HepG2 (cell line): ENCODE data around the gene KANSL3. TPM values are rescaled to one million over a fixed set of nuclear protein-coding genes. Genes with fewer than 3 reads are reported as not detected.
A peak's percentile ranks its signal among the peaks of the same experiment; 100 is the strongest.

Source experiments
- ATM ChIP-seq: fragments of 450-650 bp; IDR thresholded peaks from 2 replicates; pipeline ENCODE4 v1.7.1; 2017; ENCODE audit warnings: mild to moderate bottlenecking, borderline replicate concordance
- CCDC6 ChIP-seq: sonication (generic); formaldehyde crosslinking; IDR thresholded peaks from 2 replicates; pipeline ENCODE4 v1.8.1; 2022; ENCODE audit warnings: mild to moderate bottlenecking, missing genetic modification reagents, moderate library complexity
- EEA1 ChIP-seq: sonication (generic); formaldehyde crosslinking; IDR thresholded peaks from 2 replicates; pipeline ENCODE4 v1.5.1; 2020; ENCODE audit warnings: mild to moderate bottlenecking, missing genetic modification reagents, borderline replicate concordance
- FOXM1 ChIP-seq: sonication (generic); formaldehyde crosslinking; IDR thresholded peaks from 2 replicates; pipeline ENCODE4 v1.5.0; 2020; ENCODE audit warnings: missing genetic modification reagents
- HNF4G ChIP-seq, 2 experiments: sonication (generic) in 1 of 2; formaldehyde crosslinking in 1 of 2; IDR thresholded peaks; 2 replicates each; pipeline versions ENCODE4 v1.4.0 to v1.6.1; 2011 to 2020; ENCODE audit warnings: borderline replicate concordance in 2 of 2, low read depth in 2 of 2, mild to moderate bottlenecking in 2 of 2, low read length in 1 of 2, missing genetic modification reagents in 1 of 2, moderate library complexity in 1 of 2
- LRRFIP1 ChIP-seq: sonication (generic); formaldehyde crosslinking; conservative IDR thresholded peaks from 2 replicates; pipeline ENCODE4 v1.4.0; 2020; ENCODE audit warnings: missing genetic modification reagents
- NCOA5 ChIP-seq: sonication (generic); formaldehyde crosslinking; IDR thresholded peaks from 2 replicates; pipeline ENCODE4 v1.4.0; 2020; ENCODE audit warnings: missing genetic modification reagents
- NFKB2 ChIP-seq: sonication (generic); formaldehyde crosslinking; IDR thresholded peaks from 2 replicates; pipeline ENCODE4 v1.4.0; 2020; ENCODE audit warnings: missing genetic modification reagents, borderline replicate concordance
- PRDM4 ChIP-seq: sonication (generic); formaldehyde crosslinking; IDR thresholded peaks from 2 replicates; pipeline ENCODE4 v1.9.0; 2021; ENCODE audit warnings: missing genetic modification reagents, borderline replicate concordance
- SRSF1 ChIP-seq: fragments of 200-400 bp; formaldehyde crosslinking; optimal IDR thresholded peaks from 2 replicates; pipeline ENCODE3; 2017; ENCODE audit warnings: mild to moderate bottlenecking, low read depth, low read length, moderate library complexity
- TBX2 ChIP-seq: sonication (generic); formaldehyde crosslinking; IDR thresholded peaks from 2 replicates; pipeline ENCODE4 v1.5.0; 2020; ENCODE audit warnings: missing genetic modification reagents, mild to moderate bottlenecking, borderline replicate concordance
- THYN1 ChIP-seq: sonication (generic); formaldehyde crosslinking; IDR thresholded peaks from 2 replicates; pipeline ENCODE4 v1.8.1; 2023; ENCODE audit warnings: low read depth, mild to moderate bottlenecking, moderate library complexity, missing genetic modification reagents, borderline replicate concordance
- XBP1 ChIP-seq: sonication (generic); formaldehyde crosslinking; IDR thresholded peaks from 2 replicates; pipeline ENCODE4 v1.5.0; 2020; ENCODE audit warnings: missing genetic modification reagents
- ZEB1 ChIP-seq: IDR thresholded peaks from 2 replicates; pipeline ENCODE4 v1.6.1; 2012; ENCODE audit warnings: mild to moderate bottlenecking, low read depth, inconsistent platforms; ENCODE audit not compliant: insufficient replicate concordance
- ZFAT ChIP-seq: sonication (generic); formaldehyde crosslinking; conservative IDR thresholded peaks from 2 replicates; pipeline ENCODE4 v1.8.1; 2023; ENCODE audit warnings: missing genetic modification reagents, inconsistent platforms
- ZFP82 ChIP-seq: sonication (generic); formaldehyde crosslinking; IDR thresholded peaks from 2 replicates; pipeline ENCODE4 v1.5.1; 2020; ENCODE audit warnings: mild to moderate bottlenecking, missing genetic modification reagents, borderline replicate concordance
- ZNF274 ChIP-seq: sonication (generic); formaldehyde crosslinking; IDR thresholded peaks from 2 replicates; pipeline ENCODE4 v1.5.1; 2020; ENCODE audit warnings: mild to moderate bottlenecking, missing genetic modification reagents
- ZNF33A ChIP-seq: sonication (generic); formaldehyde crosslinking; IDR thresholded peaks from 2 replicates; pipeline ENCODE4 v1.5.1; 2020; ENCODE audit warnings: missing genetic modification reagents, mild to moderate bottlenecking, moderate library complexity, borderline replicate concordance
- ZNF367 ChIP-seq: sonication (generic); formaldehyde crosslinking; IDR thresholded peaks from 2 replicates; pipeline ENCODE4 v1.4.0; 2020; ENCODE audit warnings: missing genetic modification reagents, borderline replicate concordance
- ZNF431 ChIP-seq: sonication (generic); formaldehyde crosslinking; IDR thresholded peaks from 2 replicates; pipeline ENCODE4 v1.9.0; 2022; ENCODE audit warnings: missing genetic modification reagents, low read depth, mild to moderate bottlenecking, borderline replicate concordance
- ZNF564 ChIP-seq: sonication (generic); formaldehyde crosslinking; IDR thresholded peaks from 2 replicates; pipeline ENCODE4 v1.8.1; 2023; ENCODE audit warnings: mild to moderate bottlenecking, missing genetic modification reagents
- ZNF709 ChIP-seq: sonication (generic); formaldehyde crosslinking; IDR thresholded peaks from 2 replicates; pipeline ENCODE4 v1.5.0; 2020; ENCODE audit warnings: mild to moderate bottlenecking, missing genetic modification reagents
- ZNF773 ChIP-seq: sonication (generic); formaldehyde crosslinking; IDR thresholded peaks from 2 replicates; pipeline ENCODE4 v1.4.0; 2020; ENCODE audit warnings: missing genetic modification reagents, borderline replicate concordance
- polyA plus RNA-seq, 8 experiments: library from polyadenylated mRNA; depleted of rRNA in 3 of 8; stranded (reverse) in 7 of 8; unstranded in 1 of 8; fragments of >200 nt; fragmentation: Illumina TruSeq in 4 of 8; extraction: Trizol in 4 of 8; gene quantifications; 2 replicates each; pipeline versions ENCODE4 v1.2.1 to v1.2.3, GENCODE V29; 2011 to 2016; ENCODE audit warnings: low read depth in 4 of 8, missing spikeins in 1 of 8, mixed read lengths in 1 of 8; ENCODE audit not compliant: insufficient read depth in 1 of 8
- total RNA-seq, 5 experiments: library from RNA; depleted of rRNA; stranded (reverse); fragments of >200 nt; fragmentation: Illumina TruSeq; extraction: Trizol; gene quantifications; 2 replicates each; pipeline ENCODE4 v1.2.3, GENCODE V29; 2016; ENCODE audit warnings: low read depth in 1 of 5

KANSL3 gene
- total and polyA plus RNA-seq, 2 of the 13 experiments (the other 11 are each of a cell fraction or from before 2014, with no cell fraction given) = 20.8 to 37.3 TPM

- TF ChIP-seq ZNF709 (CRISPR knock-in tag) = peak; percentile 86
- no peak; the same call in 1 of the 2 replicates for TF ChIP-seq EEA1 (CRISPR knock-in tag)
- peak; percentile 76; the same call in 1 of the 2 replicates for TF ChIP-seq ZNF773 (CRISPR knock-in tag)
- TF ChIP-seq ZFP82 = no peak
- no peak for TF ChIP-seq XBP1 (CRISPR knock-in tag)
- TF ChIP-seq ZNF33A = no peak
- peak; percentile 99 for TF ChIP-seq CCDC6 (CRISPR knock-in tag)
- TF ChIP-seq ZEB1 = peak; percentile 69
- peak; percentile 71 for TF ChIP-seq HNF4G (IDR thresholded peaks at IDR 0.05; ENCODE audit: borderline replicate concordance, low read depth, low read length)
- peak; percentile 95 for TF ChIP-seq HNF4G (CRISPR knock-in tag; IDR thresholded peaks at IDR 0.05; ENCODE audit: borderline replicate concordance, low read depth)
- no peak; the same call in 1 of the 2 replicates for TF ChIP-seq THYN1
- 0 out of 2 replicates have a peak, but pooled peaks have one; percentile 78 for TF ChIP-seq ZNF367 (CRISPR knock-in tag)
- TF ChIP-seq ATM = no peak
- no peak for TF ChIP-seq LRRFIP1 (CRISPR knock-in tag)
- TF ChIP-seq NFKB2 (CRISPR knock-in tag) = peak; percentile 81; the same call in 1 of the 2 replicates
- no peak for TF ChIP-seq SRSF1
- peak; percentile 98 for TF ChIP-seq ZNF274
- peak; percentile 97 for TF ChIP-seq TBX2 (CRISPR knock-in tag)
- TF ChIP-seq FOXM1 (CRISPR knock-in tag) = peak; percentile 8; the same call in 1 of the 2 replicates
- no peak for TF ChIP-seq PRDM4 (CRISPR knock-in tag)
- no peak for TF ChIP-seq ZFAT (CRISPR knock-in tag)
- TF ChIP-seq ZNF431 (CRISPR knock-in tag) = no peak; the same call in none of the 2 replicates
- peak; percentile 25; the same call in 1 of the 2 replicates for TF ChIP-seq ZNF564 (CRISPR knock-in tag)
- peak; percentile 55; the same call in 1 of the 2 replicates for TF ChIP-seq NCOA5
These were observed 87.9 kb downstream of the KANSL3 start (continued) for GRCh38 chr2:96549967-96550786.
